Keratinocyte (primary cell): ENCODE measurements around the gene ALDH6A1. TPM values are rescaled to one million over a fixed set of nuclear protein-coding genes. Genes with fewer than 3 reads are reported as not detected.

ENCODE experiments used
- DNase-seq: peaks from one replicate; pipeline ENCODE4 v3.0.0-alpha.2; 2011; ENCODE audit warnings: low read depth, missing footprints, low spot score
- FAIRE-seq: peaks from 2 replicates; lab custom pipeline; 2011; peaks lifted over from hg19 to GRCh38; lab: Jason Lieb, UNC
- H2AFZ ChIP-seq: 2 replicates; pipeline ENCODE4 v1.6.0; 2012; ENCODE audit warnings: low read length, control low read depth, inconsistent platforms; ENCODE audit not compliant: control insufficient read depth
- H3K27ac ChIP-seq: 2 replicates; pipeline ENCODE4 v1.5.1; 2011; ENCODE audit warnings: low read length; ENCODE audit not compliant: control insufficient read depth, insufficient read depth
- H3K27me3 ChIP-seq: 3 replicates; pipeline ENCODE4 v1.6.0; 2011; ENCODE audit warnings: low read length; ENCODE audit not compliant: control insufficient read depth, insufficient read depth; ENCODE audit errors: extremely low read depth
- H3K36me3 ChIP-seq, 2 experiments: 2 replicates in 1 of 2; 3 replicates in 1 of 2; pipeline ENCODE4 v1.5.1; 2011; ENCODE audit warnings: low read length in 2 of 2, mild to moderate bottlenecking in 1 of 2; ENCODE audit not compliant: control insufficient read depth in 2 of 2, insufficient read depth in 2 of 2; ENCODE audit errors: extremely low read depth in 1 of 2
- H3K4me1 ChIP-seq: 3 replicates; pipeline ENCODE4 v1.5.1; 2011; ENCODE audit warnings: low read length; ENCODE audit not compliant: control insufficient read depth, insufficient read depth; ENCODE audit errors: extremely low read depth
- H3K4me2 ChIP-seq: 3 replicates; pipeline ENCODE4 v1.6.0; 2011; ENCODE audit warnings: low read depth, low read length; ENCODE audit not compliant: control insufficient read depth, insufficient read depth; ENCODE audit errors: extremely low read depth
- H3K4me3 ChIP-seq, 3 experiments: fragments of 200-600 bp in 1 of 3; sonication (generic) in 1 of 3; 2 replicates in 2 of 3; 3 replicates in 1 of 3; pipeline ENCODE4 v1.5.1; 2011 to 2016; ENCODE audit warnings: low read length in 3 of 3, mild to moderate bottlenecking in 3 of 3, control low read depth in 2 of 3, inconsistent platforms in 1 of 3, low read depth in 1 of 3, mixed read lengths in 1 of 3, mixed run types in 1 of 3, moderate library complexity in 1 of 3; ENCODE audit not compliant: control insufficient read depth in 2 of 3, insufficient read depth in 2 of 3; ENCODE audit errors: extremely low read depth in 1 of 3
- H3K79me2 ChIP-seq: 2 replicates; pipeline ENCODE4 v1.6.0; 2012; ENCODE audit warnings: low read length; ENCODE audit not compliant: control insufficient read depth, insufficient read depth
- H3K9ac ChIP-seq: 3 replicates; pipeline ENCODE4 v1.6.0; 2011; ENCODE audit warnings: low read length; ENCODE audit not compliant: control insufficient read depth, insufficient read depth; ENCODE audit errors: extremely low read depth
- H3K9me1 ChIP-seq: 3 replicates; pipeline ENCODE4 v1.6.0; 2011; ENCODE audit warnings: low read length; ENCODE audit not compliant: control insufficient read depth, insufficient read depth; ENCODE audit errors: extremely low read depth
- H3K9me3 ChIP-seq: 2 replicates; pipeline ENCODE4 v1.5.1; 2012; ENCODE audit warnings: low read depth, low read length; ENCODE audit not compliant: control insufficient read depth
- H4K20me1 ChIP-seq: 3 replicates; pipeline ENCODE4 v1.6.0; 2011; ENCODE audit warnings: low read length; ENCODE audit not compliant: control insufficient read depth, insufficient read depth; ENCODE audit errors: extremely low read depth
- EZH2 ChIP-seq: IDR thresholded peaks from one replicate; pipeline ENCODE4 v1.6.1; 2012; ENCODE audit warnings: inconsistent platforms, mild to moderate bottlenecking, low read length, moderate library complexity
- dilution Hi-C: fragments of 300-500 bp; cut with MboI; formaldehyde crosslinking; loops from one replicate; pipeline ENCODE4 v1.7.0; 2020; ENCODE audit warnings: low sequenced_read_pairs; ENCODE audit not compliant: extremely low pct_ligation_motif_present
- polyA plus RNA-seq, 5 experiments: library from polyadenylated mRNA; depleted of rRNA in 3 of 5; stranded (reverse) in 3 of 5; stranded (forward) in 1 of 5; unstranded in 1 of 5; fragments of >200 nt; gene quantifications; 1 replicate in 1 of 5; 2 replicates in 3 of 5; 3 replicates in 1 of 5; pipeline versions ENCODE4 v1.2.1 to v1.2.3, GENCODE V29; 2011 to 2012; ENCODE audit warnings: missing spikeins in 2 of 5, low read depth in 1 of 5, low replicate concordance in 1 of 5
- TF ChIP-seq, protein P1 (sequence below), 3 experiments: IDR thresholded peaks in 1 of 3; conservative IDR thresholded peaks in 1 of 3; optimal IDR thresholded peaks in 1 of 3; 2 replicates in 2 of 3; 3 replicates in 1 of 3; pipeline versions ENCODE3 to v1.5.1; 2011; ENCODE audit warnings: low read length in 3 of 3, mild to moderate bottlenecking in 3 of 3, moderate library complexity in 2 of 3, control low read depth in 1 of 3, inconsistent platforms in 1 of 3; ENCODE audit not compliant: insufficient read depth in 2 of 3; ENCODE audit errors: extremely low read depth in 1 of 3

The ALDH6A1 gene
- polyA plus RNA-seq, 1 donor (not counting 4 experiments of a cell fraction or from before 2014, with no cell fraction given), result 8.0 TPM

DNA sequence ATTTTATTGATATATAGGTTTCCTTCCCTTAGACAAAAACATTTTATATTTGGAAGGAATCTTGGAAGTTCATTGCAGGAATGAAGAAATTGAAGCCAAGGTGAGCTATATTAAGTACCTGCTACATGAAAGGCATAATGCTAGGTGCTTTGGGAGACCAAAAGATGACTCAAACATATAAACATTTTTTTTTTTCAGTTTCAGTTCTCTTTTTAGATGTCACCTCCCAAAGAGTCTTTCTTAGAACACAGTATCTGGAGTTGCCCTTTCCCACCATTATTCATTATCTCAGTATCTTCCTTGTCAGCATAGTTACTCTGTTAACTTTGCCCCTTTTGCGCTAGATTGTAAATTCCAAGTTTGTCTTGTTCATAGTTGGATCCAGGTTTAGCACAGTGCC is 1.6 kb upstream of the ALDH6A1 start:
- peak overlapping the region; percentile 57 to 82 (median 65) for H3K4me3 ChIP-seq
- dilution Hi-C loops, result no loop called here
- no peak overlapping the region for H2AFZ ChIP-seq
- H4K20me1 ChIP-seq, result no peaks in the 10 kb centered on the region
- TF ChIP-seq, protein P1, sequence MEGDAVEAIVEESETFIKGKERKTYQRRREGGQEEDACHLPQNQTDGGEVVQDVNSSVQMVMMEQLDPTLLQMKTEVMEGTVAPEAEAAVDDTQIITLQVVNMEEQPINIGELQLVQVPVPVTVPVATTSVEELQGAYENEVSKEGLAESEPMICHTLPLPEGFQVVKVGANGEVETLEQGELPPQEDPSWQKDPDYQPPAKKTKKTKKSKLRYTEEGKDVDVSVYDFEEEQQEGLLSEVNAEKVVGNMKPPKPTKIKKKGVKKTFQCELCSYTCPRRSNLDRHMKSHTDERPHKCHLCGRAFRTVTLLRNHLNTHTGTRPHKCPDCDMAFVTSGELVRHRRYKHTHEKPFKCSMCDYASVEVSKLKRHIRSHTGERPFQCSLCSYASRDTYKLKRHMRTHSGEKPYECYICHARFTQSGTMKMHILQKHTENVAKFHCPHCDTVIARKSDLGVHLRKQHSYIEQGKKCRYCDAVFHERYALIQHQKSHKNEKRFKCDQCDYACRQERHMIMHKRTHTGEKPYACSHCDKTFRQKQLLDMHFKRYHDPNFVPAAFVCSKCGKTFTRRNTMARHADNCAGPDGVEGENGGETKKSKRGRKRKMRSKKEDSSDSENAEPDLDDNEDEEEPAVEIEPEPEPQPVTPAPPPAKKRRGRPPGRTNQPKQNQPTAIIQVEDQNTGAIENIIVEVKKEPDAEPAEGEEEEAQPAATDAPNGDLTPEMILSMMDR (optimal IDR thresholded peaks at IDR 0.05 in 1 of 3, IDR thresholded peaks at IDR 0.05 in 1 of 3, conservative IDR thresholded peaks at IDR 0.05 in 1 of 3; ENCODE audit: extremely low read depth in 1 of 3, insufficient read depth in 2 of 3, low read length in 3 of 3), result no peak
- TF ChIP-seq EZH2, result no peak
- no peaks in the 10 kb centered on the region for H3K9me3 ChIP-seq
- no peak for FAIRE-seq
- no peaks in the 10 kb centered on the region for H3K27me3 ChIP-seq
- H3K36me3 ChIP-seq, result no peaks in the 10 kb centered on the region
- H3K9ac ChIP-seq, result peak overlapping the region; percentile 88
- no peak for DNase-seq
- peak overlapping the region; percentile 66 for H3K4me2 ChIP-seq
- H3K79me2 ChIP-seq, result peaks cover 3% of the 10 kb centered on the region
- H3K9me1 ChIP-seq, result no peaks in the 10 kb centered on the region
- H3K4me1 ChIP-seq, result peaks cover 14% of the 10 kb centered on the region
- H3K27ac ChIP-seq, result peak overlapping the region; percentile 84

DNA sequence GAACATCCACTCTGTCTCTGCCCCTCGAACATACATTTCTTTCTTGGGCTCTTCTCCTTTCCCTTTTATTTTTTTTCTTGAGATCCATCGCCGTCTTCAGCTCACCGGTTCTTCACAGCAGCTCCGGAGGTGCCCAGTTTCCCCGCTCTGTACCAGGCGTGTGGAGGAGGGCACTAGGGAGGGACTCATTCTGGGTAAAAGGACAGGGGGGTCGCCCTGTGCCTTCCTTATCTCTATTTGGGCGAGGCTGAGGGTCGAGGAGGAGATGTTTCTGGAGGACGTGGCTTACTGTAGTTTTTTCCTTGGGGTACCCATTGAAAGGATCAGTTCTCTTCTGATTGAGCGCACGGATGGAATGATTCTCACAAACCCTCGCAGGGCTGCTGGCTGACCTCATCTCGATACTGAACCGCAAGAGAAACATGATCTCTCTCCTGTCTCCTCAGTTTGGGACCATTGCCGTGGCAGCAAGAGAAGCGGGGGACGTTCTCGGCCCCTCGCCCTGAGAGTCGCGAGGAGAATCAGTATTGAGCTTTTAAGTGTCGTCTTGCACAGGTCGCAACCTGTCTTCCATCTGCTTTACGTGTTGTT is 889 bp upstream of the ALDH6A1 start:
- Histone ChIP-seq H3K79me2 (peaks cover 3% of the 10 kb centered on the region), H3K4me1 (peaks cover 14% of the 10 kb centered on the region), H3K9me1 (no peaks in the 10 kb centered on the region), H2AFZ (peak overlapping the region; percentile 31), H4K20me1 (no peaks in the 10 kb centered on the region), H3K27me3 (no peaks in the 10 kb centered on the region), H3K36me3 (no peaks in the 10 kb centered on the region), H3K9me3 (no peaks in the 10 kb centered on the region), H3K4me2 (peak overlapping the region; percentile 66), H3K4me3 (peak overlapping the region; percentile 57 to 82 (median 65)), H3K27ac (peak overlapping the region; percentile 84), H3K9ac (peak overlapping the region; percentile 88)
- FAIRE-seq (no peak), DNase-seq (no peak)
- TF ChIP-seq EZH2, result no peak
- TF ChIP-seq, protein P1 (optimal IDR thresholded peaks at IDR 0.05 in 1 of 3, IDR thresholded peaks at IDR 0.05 in 1 of 3, conservative IDR thresholded peaks at IDR 0.05 in 1 of 3; ENCODE audit: extremely low read depth in 1 of 3, insufficient read depth in 2 of 3, low read length in 3 of 3), result no peak
- dilution Hi-C loops, result no loop called here
